Left lung (tissue), 10 donors: ENCODE measurements around the gene TSPYL2. TPM values are rescaled to one million over a fixed set of nuclear protein-coding genes. Genes with fewer than 3 reads are reported as not detected.
A peak's percentile ranks its signal among the peaks of the same experiment; 100 is the strongest.

Experiments
- ATAC-seq: fragments of 200-7000 bp; cut with Tn5 transposase; one replicate; pipeline ENCODE4 v1.9.1; 2020; ENCODE audit warnings: moderate library complexity
- DNase-seq, 4 donors: peaks; one replicate each; pipeline ENCODE4 v3.0.0-alpha.2; 2013 to 2020
- H3K27ac ChIP-seq, 2 donors: fragments of 200-600 bp; sonication (generic) in 1 of 2; one replicate each; pipeline versions ENCODE4 v1.5.0 to v1.8.0; 2020 to 2021
- H3K27me3 ChIP-seq, 2 donors: fragments of 200-600 bp; sonication (generic) in 1 of 2; one replicate each; pipeline versions ENCODE4 v1.5.0 to v1.8.0; 2020 to 2021
- H3K36me3 ChIP-seq, 2 donors: fragments of 200-600 bp; sonication (generic) in 1 of 2; one replicate each; pipeline versions ENCODE4 v1.5.0 to v1.8.0; 2020 to 2021
- H3K4me1 ChIP-seq, 2 donors: fragments of 200-600 bp; one replicate each; pipeline ENCODE4 v1.8.0; 2021
- H3K4me3 ChIP-seq, 2 donors: fragments of 200-600 bp; sonication (generic) in 1 of 2; one replicate each; pipeline versions ENCODE4 v1.5.0 to v1.8.0; 2020 to 2021; ENCODE audit warnings: mild to moderate bottlenecking in 1 of 2
- H3K9me3 ChIP-seq, 2 donors: fragments of 200-600 bp; sonication (generic) in 1 of 2; one replicate each; pipeline versions ENCODE4 v1.5.0 to v1.8.0; 2020 to 2021
- CTCF ChIP-seq, 2 donors: fragments of 200-600 bp; sonication (generic) in 1 of 2; IDR thresholded peaks; one replicate each; pipeline versions ENCODE4 v1.5.0 to v1.8.0; 2021; ENCODE audit warnings: antibody characterized with exemption in 2 of 2
- intact Hi-C, 2 donors: fragments of 100-400 bp; cut with DNase I; formaldehyde crosslinking; loops; one replicate each; pipeline versions ENCODE4 v1.11.2 to v1.14.2; 2022
- polyA plus RNA-seq, 6 donors: library from polyadenylated mRNA; unstranded; fragments of 120-200 nt; gene quantifications; one replicate each; pipeline ENCODE4 v1.2.1, GENCODE V29; 2013; ENCODE audit not compliant: insufficient read length in 6 of 6
- total RNA-seq, 2 donors: library from RNA; stranded (reverse); fragmentation: NEBNext Ultra II Directional; extraction: Animal tissue kit (Norgen Biotek cat#: 25700); gene quantifications; one replicate each; pipeline ENCODE4 v1.2.1, GENCODE V29; 2021
- donor health status: DM: no; HTN: yes; CAD: no.
- donor health status: DM: no; HTN: no; CAD: no.

TSPYL2 gene
- total and polyA plus RNA-seq, 8 donors, result 16.6 to 73.6 (median 58.4) TPM

DNA sequence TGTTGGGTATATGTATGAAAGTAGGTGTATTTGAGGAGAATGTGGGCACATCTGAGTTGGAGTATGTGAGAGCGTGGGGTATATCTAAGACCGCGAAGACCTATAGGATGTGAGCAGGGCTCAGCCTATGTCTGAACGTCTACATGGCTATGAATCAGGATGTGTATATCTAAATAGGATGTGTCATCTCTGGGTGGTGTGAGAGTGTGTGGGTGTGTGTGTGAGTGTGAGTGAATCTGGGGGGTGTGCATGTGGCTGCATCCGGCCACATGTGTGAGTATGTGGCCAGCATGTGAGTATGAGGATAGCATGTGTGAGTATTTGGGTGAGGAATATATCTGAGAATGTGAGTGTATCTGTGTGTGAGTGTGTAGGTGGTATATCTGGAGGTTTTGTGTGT lies 25.9 kb upstream of the TSPYL2 start:
- intact Hi-C loops, result no loop called here
- no peaks in the 10 kb centered on the region for H3K9me3 ChIP-seq
- no peak for TF ChIP-seq CTCF (IDR thresholded peaks at IDR 0.05)
- no peak for DNase-seq
- no peaks in the 10 kb centered on the region for H3K27me3 ChIP-seq
- H3K4me3 ChIP-seq, result no peak overlapping the region
- H3K4me1 ChIP-seq, result no peaks in the 10 kb centered on the region
- H3K36me3 ChIP-seq, result no peaks in the 10 kb centered on the region
- H3K27ac ChIP-seq, result no peak overlapping the region
- ATAC-seq, result no peak

- no peaks in the 10 kb centered on the region for H3K9me3 ChIP-seq
- TF ChIP-seq CTCF (IDR thresholded peaks at IDR 0.05), result no peak
Observed at GRCh38 chrX:53065104-53065503, 17.1 kb upstream of the TSPYL2 start.

DNA sequence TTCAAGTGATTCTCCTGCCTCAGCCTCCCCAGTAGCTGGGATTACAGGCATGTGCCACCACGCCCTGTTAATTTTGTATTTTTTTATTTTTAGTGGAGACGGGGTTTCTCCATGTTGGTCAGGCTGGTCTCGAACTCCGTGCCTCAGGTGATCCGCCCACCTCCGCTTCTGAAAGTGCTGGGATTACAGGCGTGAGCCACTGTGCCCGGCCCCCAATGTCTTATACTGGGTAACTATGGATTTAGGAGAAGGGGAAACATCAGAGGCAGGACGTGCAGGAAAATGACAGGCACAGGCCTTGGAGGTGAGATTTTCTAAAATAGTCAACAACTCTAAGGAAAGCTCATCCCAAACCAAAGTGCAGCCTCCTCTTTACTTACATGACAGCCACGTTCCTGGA lies 11.1 kb upstream of the TSPYL2 start:
- no peak for DNase-seq
- no peaks in the 10 kb centered on the region for H3K9me3 ChIP-seq
- no peak overlapping the region for H3K4me3 ChIP-seq
- TF ChIP-seq CTCF (IDR thresholded peaks at IDR 0.05), result no peak
- ATAC-seq, result no peak
- H3K27me3 ChIP-seq, result peaks cover 0 to 4% of the 10 kb centered on the region in 2 donors
- no peaks in the 10 kb centered on the region for H3K36me3 ChIP-seq
- intact Hi-C loops, result no loop called here
- no peaks in the 10 kb centered on the region for H3K4me1 ChIP-seq
- H3K27ac ChIP-seq, result no peak overlapping the region

More at GRCh38 chrX:53065104-53065503, 17.1 kb upstream of the TSPYL2 start:
- DNase-seq (no peak), ATAC-seq (no peak)
- Histone ChIP-seq H3K36me3 (no peaks in the 10 kb centered on the region), H3K4me1 (no peaks in the 10 kb centered on the region), H3K4me3 (no peak overlapping the region), H3K27me3 (peaks cover 0 to 4% of the 10 kb centered on the region in 2 donors), H3K27ac (no peak overlapping the region)
- intact Hi-C loops, result no loop called here

DNA sequence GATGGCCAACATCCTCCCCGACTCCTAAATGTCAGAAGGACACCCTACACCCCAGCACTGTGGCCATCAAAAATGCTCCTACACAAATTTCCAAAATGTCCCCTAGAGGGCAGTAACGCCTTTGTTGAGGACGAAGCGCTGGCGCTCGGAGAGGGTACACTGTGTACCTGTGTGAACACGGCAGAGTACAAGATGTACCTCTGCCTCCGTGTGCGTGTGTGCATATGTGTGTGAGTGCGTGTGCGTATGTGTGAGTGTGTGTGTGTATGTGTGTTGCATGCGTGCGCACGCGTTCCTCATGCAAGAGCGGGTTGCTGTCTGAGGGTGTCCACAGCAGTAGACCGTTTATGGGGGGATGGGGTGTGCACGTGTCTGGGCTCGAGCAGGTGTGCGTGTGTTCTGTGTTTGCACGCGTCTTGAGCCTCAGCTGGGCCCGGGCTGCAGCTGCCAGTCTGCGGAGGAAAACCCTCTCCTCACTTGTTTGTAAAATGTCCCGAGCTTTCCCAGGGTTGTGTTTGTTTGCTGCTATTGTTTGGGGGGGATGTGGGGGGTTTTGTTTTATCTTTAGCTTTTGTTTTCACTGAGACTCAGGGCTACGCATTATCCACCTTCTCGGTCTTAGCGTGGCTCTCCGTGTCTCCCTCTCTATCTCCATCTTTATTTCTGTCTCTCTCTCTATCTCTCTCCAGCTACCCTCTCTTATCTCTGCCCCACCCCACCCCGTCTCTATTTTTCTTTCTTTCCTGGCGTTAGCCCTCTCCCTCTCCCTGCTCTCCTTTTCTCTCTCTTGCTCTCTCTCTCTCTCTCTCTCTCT lies 10.4 kb upstream of the TSPYL2 start:
- intact Hi-C loops, result no loop called here
- H3K27me3 ChIP-seq, result peaks cover 0 to 4% of the 10 kb centered on the region in 2 donors
- peak; percentile 55 to 61 for TF ChIP-seq CTCF (IDR thresholded peaks at IDR 0.05)
- H3K36me3 ChIP-seq, result no peaks in the 10 kb centered on the region
- peak overlapping the region; percentile 17 to 31 for H3K4me3 ChIP-seq
- no peaks in the 10 kb centered on the region for H3K4me1 ChIP-seq
- H3K9me3 ChIP-seq, result no peaks in the 10 kb centered on the region
- DNase-seq, result peak in 2 of 4 donors; percentile 73 to 77
- H3K27ac ChIP-seq, result no peak overlapping the region
- peak; percentile 95 for ATAC-seq

DNA sequence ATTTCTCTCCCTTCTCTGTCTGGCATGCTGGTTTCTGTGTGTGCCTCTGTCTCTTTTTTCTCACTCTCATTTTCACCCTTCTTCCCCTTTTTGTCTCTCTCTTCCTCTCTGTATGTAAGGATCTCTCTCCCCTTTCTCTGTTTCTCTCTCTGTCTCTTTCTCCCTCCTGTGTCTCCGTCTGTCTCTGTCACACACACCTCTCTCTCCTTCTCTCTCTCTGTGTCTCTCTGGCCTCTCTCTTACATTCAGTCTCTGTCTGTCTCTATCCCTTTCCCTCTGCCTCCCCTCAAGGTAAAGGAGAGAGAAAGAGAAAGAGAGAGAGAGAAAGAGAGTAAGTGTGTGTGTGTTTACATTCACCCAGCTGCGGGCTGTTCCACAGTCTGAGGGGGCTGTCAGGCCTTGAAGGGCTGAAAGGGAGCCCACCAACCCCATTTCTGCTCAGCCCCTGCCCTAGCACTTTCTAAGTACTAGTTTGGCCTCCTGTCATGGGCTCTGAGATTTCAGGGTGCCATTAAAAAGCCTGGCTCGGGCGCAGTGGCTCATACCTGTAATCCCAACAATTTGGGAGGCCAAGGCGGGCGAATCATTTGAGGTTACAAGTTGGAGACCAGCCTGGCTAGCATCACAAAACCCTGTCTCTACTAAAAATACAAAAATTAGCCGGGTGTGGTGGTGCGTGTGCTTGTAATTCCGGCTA lies 9.6 kb upstream of the TSPYL2 start:
- H3K27me3 ChIP-seq, result peaks cover 0 to 4% of the 10 kb centered on the region in 2 donors
- no peaks in the 10 kb centered on the region for H3K4me1 ChIP-seq
- TF ChIP-seq CTCF (IDR thresholded peaks at IDR 0.05), result no peak
- DNase-seq (no peak), ATAC-seq (no peak)
- H3K36me3 ChIP-seq, result no peaks in the 10 kb centered on the region
- H3K9me3 ChIP-seq, result no peaks in the 10 kb centered on the region
- H3K4me3 ChIP-seq, result peak overlapping the region in 1 of 2 donors; percentile 31
- no peak overlapping the region for H3K27ac ChIP-seq
- intact Hi-C loops, result no loop called here
